HG03432 (cell line): Measurements from ENCODE around the gene PPIA.
"Not testable (repeated sequence)": the region's sequence is repeated elsewhere in the genome, so short reads cannot be mapped to it uniquely, and the experiment has no call there.

Experiments used
- ATAC-seq: cut with Tn5 transposase; IDR thresholded peaks from one replicate; pipeline ENCODE4 v1.9.1; 2021; ENCODE audit warnings: mild to moderate bottlenecking, moderate library complexity; ENCODE audit not compliant: unreplicated experiment

Gene PPIA

DNA sequence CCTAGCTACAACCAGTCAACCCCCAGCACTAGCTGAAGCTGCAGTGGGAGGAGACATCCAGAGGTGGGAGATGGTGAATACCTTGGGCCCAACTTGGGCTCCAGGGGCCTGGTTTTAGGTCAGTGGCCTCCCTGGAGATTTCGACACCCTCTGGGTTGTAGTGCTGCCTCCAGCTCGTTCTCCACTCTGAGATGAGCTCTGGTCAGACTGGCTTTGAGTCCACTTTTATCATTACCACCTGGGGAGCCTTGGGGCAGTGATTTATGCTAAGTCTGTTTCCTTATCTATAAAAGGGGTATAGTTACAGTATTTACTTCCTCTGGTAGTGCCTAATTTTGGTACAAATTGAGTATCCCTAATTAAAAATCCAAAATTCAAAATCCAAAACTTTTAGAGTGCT lies 22.8 kb downstream of the PPIA start:
- ATAC-seq: no peak

DNA sequence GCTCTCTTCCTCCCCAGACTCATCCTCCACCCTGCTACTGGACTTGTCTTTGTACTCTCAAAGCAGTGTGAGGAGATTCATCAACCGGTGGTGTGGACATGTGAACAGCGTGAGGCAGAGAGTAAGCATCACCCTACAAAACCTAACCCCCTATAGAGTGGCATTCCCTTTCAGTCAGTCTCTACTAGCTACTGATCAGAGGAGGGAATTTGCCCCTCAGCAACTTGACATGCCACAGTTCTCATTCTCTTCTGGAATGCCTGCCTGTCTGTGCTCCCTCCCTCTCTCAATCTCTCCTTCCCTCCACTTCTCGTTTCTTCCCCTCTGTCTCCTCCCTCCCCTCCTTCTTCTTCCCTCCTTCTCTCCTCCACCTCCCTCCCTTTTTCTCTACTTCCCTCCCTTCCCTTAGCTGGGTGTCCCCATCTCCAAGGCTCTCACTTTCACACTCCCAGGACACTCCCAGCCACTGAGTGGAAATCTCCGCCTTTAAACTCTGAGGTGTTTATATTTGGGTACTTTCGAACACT lies 26.8 kb downstream of the PPIA start:
- ATAC-seq: no peak

DNA sequence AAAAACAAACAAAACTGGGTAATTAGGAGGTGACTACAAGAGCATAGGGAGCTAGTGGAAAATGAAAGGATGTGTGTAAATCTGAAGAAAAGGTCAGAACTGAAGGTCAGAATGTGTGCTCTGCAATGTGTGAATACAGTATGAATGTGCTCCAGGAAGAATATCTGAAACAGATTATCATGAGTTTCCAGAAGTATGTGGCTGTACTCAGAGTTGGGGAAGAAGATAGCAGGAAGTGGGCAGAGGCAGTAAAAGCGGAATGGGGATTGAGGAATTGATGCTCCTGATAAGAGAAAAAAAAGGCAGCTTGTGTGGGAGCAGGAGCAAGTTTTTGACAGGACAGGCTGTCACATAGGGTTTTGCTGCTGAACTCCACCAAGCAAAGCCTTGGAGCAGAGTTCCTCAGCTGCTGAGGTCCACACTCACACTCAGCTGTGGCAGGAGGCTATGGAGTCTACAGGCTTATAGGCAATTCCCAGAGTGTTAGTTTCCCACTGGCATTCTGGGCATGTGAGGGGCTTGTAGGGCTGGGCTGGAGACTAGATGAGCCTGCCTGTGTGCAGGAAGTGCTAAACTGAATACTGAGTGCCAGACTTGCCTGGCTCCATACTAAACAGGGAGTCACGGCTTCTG lies 28.5 kb downstream of the PPIA start:
- ATAC-seq: no peak

DNA sequence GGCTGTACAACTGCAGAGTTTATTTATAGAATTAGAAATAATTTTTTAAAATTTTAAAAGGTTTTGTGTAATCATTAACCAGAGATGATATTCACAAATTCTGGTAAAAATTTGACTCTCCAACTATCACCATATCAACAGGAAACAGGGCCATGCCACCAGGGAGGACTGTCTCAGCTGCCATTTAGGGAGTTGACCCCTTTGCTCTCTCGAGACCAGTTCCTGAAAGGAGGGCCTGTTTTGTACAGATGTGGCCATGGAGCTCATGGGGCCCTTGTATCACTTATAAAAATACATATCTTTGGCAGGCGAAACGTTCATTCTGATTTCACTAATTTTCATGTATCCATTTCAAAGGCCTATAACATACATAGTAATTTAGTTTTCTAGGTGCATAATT lies 31.1 kb downstream of the PPIA start:
- no peak for ATAC-seq

DNA sequence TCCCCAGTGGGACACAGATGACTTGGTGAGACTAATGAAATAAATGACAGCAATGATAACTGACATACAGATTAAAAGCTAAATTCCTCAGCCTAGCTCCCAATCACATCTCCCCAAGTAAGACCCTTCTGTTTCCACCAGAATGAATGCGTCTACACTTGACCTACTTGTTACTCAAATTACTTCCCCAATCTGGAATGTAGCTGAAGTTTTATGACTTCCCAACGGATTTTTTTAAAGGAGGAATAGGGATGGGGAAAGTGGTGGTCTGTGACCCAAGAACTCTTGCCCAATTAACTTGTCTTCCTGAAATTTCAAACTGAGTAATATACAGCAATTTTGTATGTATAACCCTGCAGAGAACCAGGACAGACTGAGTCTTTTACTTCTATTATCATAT lies 42.3 kb downstream of the PPIA start:
- no peak for ATAC-seq

DNA sequence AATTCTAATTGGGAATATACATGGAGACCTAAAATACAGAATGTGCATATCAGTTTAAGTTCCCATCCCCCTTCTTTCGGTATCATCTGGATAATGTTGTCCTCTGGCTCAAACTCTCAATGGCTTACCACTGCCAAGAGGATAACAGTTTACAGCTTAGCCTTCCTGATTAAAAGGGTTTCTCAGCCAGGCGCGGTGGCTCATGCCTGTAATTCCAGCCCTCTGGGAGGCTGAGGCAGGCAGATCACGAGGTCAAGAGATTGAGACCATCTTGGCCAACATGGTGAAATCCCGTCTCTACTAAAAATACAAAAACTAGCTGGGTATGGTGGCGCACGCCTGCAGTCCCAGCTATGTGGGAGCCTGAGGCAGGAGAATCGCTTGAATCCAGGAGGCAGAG lies 46.2 kb downstream of the PPIA start:
- ATAC-seq: not testable (repeated sequence)

DNA sequence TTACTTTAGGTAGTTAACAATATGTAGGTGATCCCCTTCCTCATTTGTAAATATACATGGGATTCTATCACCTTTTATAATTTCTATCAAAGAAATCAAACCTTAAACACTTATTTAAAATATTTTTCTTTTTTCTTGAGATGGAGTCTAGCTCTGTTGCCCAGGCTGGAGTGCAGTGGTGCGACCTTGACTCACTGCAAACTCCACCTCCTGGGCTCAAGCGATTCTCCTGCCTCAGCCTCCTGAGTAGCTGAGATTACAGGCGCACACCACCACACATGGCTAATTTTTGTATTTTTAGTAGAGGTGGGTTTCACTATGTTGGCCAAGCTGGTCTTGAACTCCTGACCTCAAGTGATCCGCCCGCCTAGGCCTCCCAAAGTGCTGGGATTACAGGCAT lies 47.0 kb downstream of the PPIA start:
- not testable (repeated sequence) for ATAC-seq

DNA sequence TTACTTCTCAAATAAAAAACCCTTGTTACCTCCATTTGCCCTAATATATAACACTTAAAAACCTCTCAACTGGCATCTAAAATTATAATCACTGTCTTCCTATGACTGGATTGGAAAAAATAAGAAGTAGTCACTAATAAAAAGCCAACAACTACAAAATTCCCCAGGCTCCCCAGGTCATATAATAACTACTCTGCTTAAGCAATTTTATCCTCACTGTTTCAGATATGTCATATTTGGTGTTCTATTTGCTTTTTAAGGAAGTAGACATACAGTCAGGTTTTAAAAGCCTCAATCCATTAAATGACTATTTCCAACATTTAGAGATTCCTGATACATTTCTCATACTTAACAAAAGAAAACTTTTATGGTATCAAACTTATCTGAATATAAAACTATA lies 49.0 kb downstream of the PPIA start:
- ATAC-seq: no peak

DNA sequence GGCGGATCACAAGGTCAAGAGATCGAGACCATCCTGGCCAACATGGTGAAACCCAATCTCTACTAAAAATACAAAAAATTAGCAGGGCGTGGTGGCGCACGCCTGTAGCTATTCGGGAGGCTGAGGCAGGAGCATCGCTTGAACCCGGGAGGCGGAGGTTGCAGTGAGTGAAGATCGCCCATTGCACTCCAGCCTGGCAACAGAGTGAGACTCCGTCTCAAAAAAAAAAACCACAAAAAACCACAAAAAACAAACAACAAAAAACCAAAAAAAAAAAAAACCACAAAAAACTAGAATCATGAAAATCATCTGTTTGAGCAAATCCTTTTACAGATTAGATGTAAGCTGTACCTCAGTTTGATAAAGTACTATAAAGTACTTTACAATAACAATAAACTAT lies 49.9 kb downstream of the PPIA start:
- ATAC-seq: not testable (repeated sequence)

DNA sequence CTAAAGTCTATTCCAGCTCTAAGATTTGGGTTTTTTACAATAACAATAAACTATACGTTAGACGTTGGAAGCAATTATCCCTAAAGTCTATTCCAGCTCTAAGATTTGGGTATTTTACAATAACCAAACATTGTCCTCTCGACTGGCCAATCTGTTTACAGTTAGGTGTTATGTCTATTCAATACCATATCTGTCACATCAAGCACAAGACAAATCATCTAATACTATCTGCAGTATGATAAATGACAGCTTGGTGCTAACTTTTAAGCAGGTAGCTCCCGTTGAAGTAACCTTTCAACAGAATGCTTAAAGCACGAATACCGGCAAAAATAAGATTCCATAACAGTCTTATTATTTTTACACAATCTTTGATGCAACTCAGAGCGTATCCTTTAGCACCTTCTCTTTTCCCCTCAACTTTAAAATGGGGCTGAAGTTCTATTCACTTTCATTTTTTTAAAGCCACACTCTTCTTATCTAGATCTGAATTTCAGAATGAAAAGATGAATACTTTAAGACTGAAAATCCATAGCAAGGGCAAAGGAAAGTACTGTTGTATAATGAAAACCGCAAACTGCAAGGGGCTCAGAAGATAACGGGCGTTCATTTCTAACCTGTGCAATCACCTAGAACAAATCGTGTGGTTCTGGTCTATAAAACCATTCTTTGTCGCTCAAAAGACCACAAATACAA lies 50.5 kb downstream of the PPIA start:
- ATAC-seq: no peak

DNA sequence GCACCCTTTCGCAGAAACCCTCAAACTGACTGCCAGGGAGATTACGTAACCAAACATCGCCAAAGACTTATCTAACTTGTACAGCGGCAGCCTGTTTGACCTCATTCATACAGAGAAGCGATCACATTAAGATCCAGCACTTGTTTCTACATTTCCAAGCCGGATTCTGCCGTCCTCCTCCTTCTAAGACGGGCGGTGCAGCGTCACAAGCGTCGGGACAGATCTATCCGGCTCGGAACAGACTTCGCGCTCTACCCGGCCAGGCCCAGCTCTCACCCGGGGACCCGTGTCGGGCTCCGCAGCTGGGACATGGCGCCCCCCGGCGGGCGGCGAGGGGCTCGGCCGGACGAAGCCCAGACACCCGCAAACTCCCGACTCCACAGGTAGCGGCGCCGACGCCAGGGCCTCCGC lies 51.0 kb downstream of the PPIA start:
- peak; percentile 73 for ATAC-seq

DNA sequence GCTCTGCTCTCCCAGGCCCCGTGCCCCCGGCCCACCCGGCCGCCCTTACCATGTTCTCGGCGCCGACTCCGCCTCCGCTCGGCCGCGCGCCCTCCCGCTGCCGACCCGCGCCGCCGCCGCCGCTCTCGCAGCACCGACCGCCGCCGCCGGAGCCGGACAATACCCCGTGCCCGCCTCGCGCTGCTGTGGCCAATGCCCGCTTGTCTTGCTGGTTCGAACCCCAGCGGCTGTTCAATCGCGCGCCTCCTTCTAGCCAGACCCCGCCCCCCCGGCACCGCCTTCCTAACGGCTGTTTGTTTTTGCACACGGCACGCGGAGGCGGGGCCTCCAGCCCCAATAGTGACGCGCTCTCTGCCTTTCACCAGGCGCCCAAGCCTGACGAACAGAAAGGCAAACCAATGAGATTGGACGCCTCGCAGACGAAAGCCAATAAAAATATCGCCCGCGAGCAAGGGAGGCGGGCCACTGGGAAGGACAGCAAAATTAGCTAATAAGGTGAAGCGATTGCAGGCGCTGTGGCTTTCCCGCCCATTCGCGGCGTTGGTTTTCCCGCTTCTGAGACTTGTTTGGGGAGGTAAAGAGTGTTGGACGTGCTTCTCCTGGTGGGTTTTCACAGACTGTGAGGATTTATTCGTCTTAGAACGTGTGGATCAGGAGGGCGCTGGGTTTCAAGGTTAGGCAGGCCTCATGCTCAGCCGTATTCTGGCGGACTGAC lies 51.6 kb downstream of the PPIA start, which contains the start of gene H2AZ2:
TSS of gene H2AZ2 (minus strand) at position 168 of the 715 bp plus-strand sequence. CDS start at position 52, 116 bp downstream.
- peak; percentile 88 for ATAC-seq

DNA sequence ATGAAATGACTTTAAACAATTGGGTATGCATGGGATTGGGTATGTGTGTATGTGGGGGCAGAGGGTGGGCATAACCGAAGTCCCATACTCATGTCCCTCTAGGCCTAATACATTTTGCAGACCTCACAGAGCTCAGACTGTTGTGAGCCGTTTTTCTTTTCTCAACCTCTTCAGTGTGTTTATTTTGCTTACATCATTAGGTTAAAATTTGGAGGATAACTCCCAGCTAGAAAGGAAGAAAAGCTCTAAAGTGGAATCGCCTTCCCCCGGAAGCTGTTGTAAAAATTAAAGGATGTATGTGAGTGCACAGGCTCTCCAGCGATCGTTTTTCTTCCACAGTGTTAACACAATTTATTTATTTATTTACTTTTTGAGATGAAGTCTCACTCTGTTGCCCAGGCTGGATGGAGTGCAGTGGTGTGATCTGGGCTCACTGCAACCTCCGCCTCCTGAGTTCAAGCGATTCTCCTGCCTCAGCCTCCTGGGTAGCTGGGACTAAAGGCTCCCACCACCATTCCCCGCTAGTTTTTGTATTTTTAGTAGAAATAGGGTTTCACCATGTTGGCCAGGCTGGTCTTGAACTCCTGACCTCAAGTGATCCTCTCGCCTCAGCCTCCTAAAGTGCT lies 52.9 kb downstream of the PPIA start:
- no peak for ATAC-seq

DNA sequence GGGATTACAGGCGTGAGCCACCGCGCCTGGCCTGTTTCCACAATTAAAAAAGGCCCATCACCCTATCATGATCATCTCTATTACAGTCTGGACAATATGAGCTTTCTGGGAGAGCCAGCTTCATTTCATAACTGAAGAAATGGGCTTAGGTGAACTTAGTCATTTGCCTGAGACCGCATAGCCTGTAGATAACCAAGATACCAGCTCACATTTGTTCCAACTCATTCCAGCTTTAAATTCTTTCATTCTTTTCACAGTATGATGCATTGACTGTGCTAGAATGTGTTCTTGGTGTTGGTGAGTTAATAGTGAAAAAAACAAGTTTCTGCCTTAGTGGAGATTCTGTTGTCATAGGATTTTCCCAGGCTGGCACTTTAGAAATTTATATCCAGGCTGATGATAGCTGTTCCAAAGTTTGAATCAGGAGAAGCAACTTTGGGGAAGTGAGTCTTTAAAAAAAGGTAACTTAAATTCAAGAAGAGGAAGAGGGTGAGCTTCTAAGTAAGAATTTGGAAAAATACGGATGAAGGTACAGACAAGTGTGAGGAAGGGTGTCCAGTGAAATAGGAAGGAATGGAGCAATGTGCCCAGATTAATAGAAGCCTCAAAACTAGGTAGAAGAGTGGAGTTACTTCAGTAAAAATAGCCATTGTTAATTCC lies 53.5 kb downstream of the PPIA start:
- no peak for ATAC-seq

DNA sequence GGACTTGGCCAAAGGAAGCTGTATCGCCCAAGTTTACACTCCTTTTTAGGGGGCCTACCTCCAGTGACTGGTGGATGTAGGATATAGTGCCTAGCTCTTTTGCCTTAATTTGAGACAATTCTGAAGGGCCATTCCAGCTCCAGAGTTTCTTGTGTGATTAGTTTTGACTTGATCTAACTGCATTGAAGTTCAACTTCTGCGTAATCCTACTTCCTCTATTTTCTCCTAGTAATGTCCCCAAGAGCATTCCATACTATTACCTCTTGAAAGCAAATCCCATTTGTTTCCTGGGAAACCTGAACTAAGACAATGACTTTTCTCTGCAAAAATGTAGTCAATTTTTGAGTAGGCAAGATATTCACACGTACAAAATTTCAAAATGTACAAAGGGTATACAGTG lies 56.1 kb downstream of the PPIA start:
- ATAC-seq: no peak
